ENCODE results near the gene TP63. TPM values are rescaled to one million over a fixed set of nuclear protein-coding genes. Genes with fewer than 3 reads are reported as not detected.

The TP63 gene
- total and polyA plus RNA-seq, 2 donors (not counting 3 experiments of a cell fraction or from before 2014, with no cell fraction given) = not detected

GRCh38 chr3:189909139-189909538 is 277.9 kb downstream of the TP63 start:
- peak overlapping the region; percentile 3 for H2AFZ ChIP-seq (ENCODE audit: low read depth, low read length)
- H3K4me1 ChIP-seq (ENCODE audit: control insufficient read depth, extremely low read depth, insufficient read depth, low read length) = peaks cover 26% of the 10 kb centered on the region
- H3K27me3 ChIP-seq (ENCODE audit: control insufficient read depth in 2 of 2, insufficient read depth in 2 of 2, low read length in 2 of 2) = no peaks in the 10 kb centered on the region
- ChIA-PET POLR2A (interaction anchor here (1.1 kb wide), 1 partner anchor 16 kb away, joined by 3 read pairs; no protein-coding TSS in a partner anchor), CTCF (interaction anchor here (0.7 to 2.6 kb wide), 8 partner anchors 7 to 257 kb away, joined by 3 to 9 read pairs (median 4); no protein-coding TSS in a partner anchor)
- dilution Hi-C loops (cut with MboI; ENCODE audit: extremely low pct_ligation_motif_present, low sequenced_read_pairs) = no loop called here
- H3K4me3 ChIP-seq (replicated peaks in 1 of 3; ENCODE audit: insufficient read depth in 1 of 3, low read depth in 1 of 3, low read length in 3 of 3) = no peak overlapping the region
- peak overlapping the region; percentile 90 for H3K27ac ChIP-seq (ENCODE audit: insufficient read depth, low read depth, low read length)
- no peaks in the 10 kb centered on the region for H4K20me1 ChIP-seq (replicated peaks; ENCODE audit: control insufficient read depth, extremely low read depth, insufficient read depth, low read length)
- TF ChIP-seq MYC (IDR thresholded peaks at IDR 0.05; ENCODE audit: low read depth, low read length) (no peak), POLR2AphosphoS5 (IDR thresholded peaks at IDR 0.05; ENCODE audit: insufficient read depth, low read depth, low read length) (no peak), MAX (IDR thresholded peaks at IDR 0.05; ENCODE audit: insufficient read depth, insufficient read length) (no peak), EZH2 (IDR thresholded peaks at IDR 0.05; ENCODE audit: borderline replicate concordance, low read depth, low read length, severe bottlenecking) (no peak), CTCF (IDR thresholded peaks at IDR 0.05; ENCODE audit: extremely low read depth in 1 of 2, insufficient read depth in 1 of 2, low read depth in 1 of 2, low read length in 2 of 2) (no peak), POLR2A (IDR thresholded peaks at IDR 0.05; ENCODE audit: low read depth, low read length) (no peak), GATA2 (IDR thresholded peaks at IDR 0.05; ENCODE audit: insufficient read depth, insufficient read length, low read depth, low read length) (no peak), JUN (IDR thresholded peaks at IDR 0.05; ENCODE audit: borderline replicate concordance, insufficient read depth, insufficient read length, low read depth) (no peak), FOS (IDR thresholded peaks at IDR 0.05; ENCODE audit: borderline replicate concordance, insufficient read depth, low read length) (no peak)
- no peaks in the 10 kb centered on the region for H3K36me3 ChIP-seq (ENCODE audit: control insufficient read depth in 2 of 2, extremely low read depth in 1 of 2, insufficient read depth in 2 of 2, low read length in 2 of 2)
- intact Hi-C loops (cut with micrococcal nuclease) = loop anchor here (10.0 kb wide), 1 partner anchor 656 kb away; no protein-coding TSS in a partner anchor
- FAIRE-seq (no peak), DNase-seq (ENCODE audit: low read depth, low spot score) (no peak)
- no peaks in the 10 kb centered on the region for H3K79me2 ChIP-seq (ENCODE audit: control insufficient read depth, insufficient read depth, low read length)
- peak overlapping the region; percentile 44 for H3K4me2 ChIP-seq (ENCODE audit: insufficient read depth, low read length)
- no peaks in the 10 kb centered on the region for H3K9me1 ChIP-seq (replicated peaks; ENCODE audit: control insufficient read depth, extremely low read depth, insufficient read depth, low read length)
- no peaks in the 10 kb centered on the region for H3K9me3 ChIP-seq (replicated peaks; ENCODE audit: control insufficient read depth, insufficient read depth, low read length)
- TSS peak; percentile 98 for BruUV-seq (replicated peaks)
- peak overlapping the region; percentile 12 for H3K9ac ChIP-seq (replicated peaks; ENCODE audit: extremely low read depth, insufficient read depth, low read length)

All from endothelial cell of umbilical vein (primary cell).